ENCODE results near the gene TMEM163.

DNA sequence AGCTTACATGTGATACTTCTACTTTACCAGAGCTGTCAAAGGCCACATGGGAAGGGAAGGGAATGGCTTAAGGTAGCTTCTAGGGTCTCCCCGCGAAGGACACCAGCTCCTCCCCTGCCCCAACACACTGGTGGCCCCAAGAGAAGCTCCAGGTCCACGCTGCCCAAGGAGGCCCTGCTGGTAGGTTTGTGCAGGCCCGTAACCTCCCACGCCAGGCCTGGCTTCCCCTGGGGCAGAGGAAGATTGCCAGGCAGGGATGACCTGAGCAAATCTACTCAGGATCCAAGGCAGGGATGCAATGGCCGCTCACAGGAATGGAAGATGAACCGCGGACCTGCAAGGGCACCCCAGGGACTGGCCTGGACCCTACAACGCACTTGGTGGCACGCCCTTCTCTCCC lies 259.9 kb downstream of the TMEM163 start:
- TF ChIP-seq CTCF (IDR thresholded peaks at IDR 0.05): no peak
- no peak for TF ChIP-seq POLR2A (IDR thresholded peaks at IDR 0.05)
- TF ChIP-seq POLR2AphosphoS5 (IDR thresholded peaks at IDR 0.05): no peak
- no peak for TF ChIP-seq EP300 (IDR thresholded peaks at IDR 0.05)
